OCI-LY7 (cell line): ENCODE measurements around the gene TMEM72.

ENCODE experiments used
- EZH2phosphoT487 ChIP-seq: fragments of 200-600 bp; sonication (generic); IDR thresholded peaks from 2 replicates; pipeline ENCODE4 v1.6.1; 2018; ENCODE audit warnings: low read depth, borderline replicate concordance, mild to moderate bottlenecking, mixed run types, antibody characterized with exemption, low read length, moderate library complexity, mixed read lengths
- TF ChIP-seq, protein P1 (sequence below): fragments of 200-600 bp; sonication (generic); conservative IDR thresholded peaks from 2 replicates; pipeline ENCODE4 v1.5.1; 2014; ENCODE audit warnings: mild to moderate bottlenecking, antibody characterized with exemption, low read length, moderate library complexity, mixed read lengths

DNA sequence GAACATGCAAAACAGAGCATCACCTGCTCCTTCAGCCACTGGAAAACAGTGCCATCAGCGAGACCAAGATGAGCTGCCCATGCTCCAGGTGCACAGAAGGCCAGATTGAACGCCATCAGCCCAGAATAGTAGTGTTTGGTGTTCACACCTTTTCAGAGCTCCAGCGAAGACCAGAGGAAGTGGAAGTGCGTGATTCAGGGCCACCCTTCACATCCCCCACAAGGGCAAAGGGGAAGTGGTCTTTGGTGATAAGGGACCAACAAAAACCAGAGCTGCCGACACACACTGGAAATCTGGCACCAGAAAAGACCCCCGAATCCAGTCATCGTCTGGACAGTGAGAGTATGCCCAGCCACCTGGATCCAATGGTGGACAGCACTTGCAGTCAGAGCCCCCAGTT, 29.5 kb upstream of the TMEM72 start:
- TF ChIP-seq EZH2phosphoT487: no peak
- TF ChIP-seq, protein P1, sequence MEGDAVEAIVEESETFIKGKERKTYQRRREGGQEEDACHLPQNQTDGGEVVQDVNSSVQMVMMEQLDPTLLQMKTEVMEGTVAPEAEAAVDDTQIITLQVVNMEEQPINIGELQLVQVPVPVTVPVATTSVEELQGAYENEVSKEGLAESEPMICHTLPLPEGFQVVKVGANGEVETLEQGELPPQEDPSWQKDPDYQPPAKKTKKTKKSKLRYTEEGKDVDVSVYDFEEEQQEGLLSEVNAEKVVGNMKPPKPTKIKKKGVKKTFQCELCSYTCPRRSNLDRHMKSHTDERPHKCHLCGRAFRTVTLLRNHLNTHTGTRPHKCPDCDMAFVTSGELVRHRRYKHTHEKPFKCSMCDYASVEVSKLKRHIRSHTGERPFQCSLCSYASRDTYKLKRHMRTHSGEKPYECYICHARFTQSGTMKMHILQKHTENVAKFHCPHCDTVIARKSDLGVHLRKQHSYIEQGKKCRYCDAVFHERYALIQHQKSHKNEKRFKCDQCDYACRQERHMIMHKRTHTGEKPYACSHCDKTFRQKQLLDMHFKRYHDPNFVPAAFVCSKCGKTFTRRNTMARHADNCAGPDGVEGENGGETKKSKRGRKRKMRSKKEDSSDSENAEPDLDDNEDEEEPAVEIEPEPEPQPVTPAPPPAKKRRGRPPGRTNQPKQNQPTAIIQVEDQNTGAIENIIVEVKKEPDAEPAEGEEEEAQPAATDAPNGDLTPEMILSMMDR: no peak
